Sigmoid colon (tissue), 4 donors: ENCODE results near the gene CD276.

Source experiments
- EP300 ChIP-seq, 4 donors: sonication (generic); formaldehyde crosslinking; IDR thresholded peaks; one replicate each; pipeline ENCODE4 v1.6.1; 2017; ENCODE audit warnings: antibody characterized with exemption in 4 of 4
- POLR2A ChIP-seq, 2 donors: fragments of 450-650 bp; IDR thresholded peaks; one replicate each; pipeline ENCODE4 v1.6.1; 2016; ENCODE audit warnings: antibody characterized with exemption in 2 of 2, mild to moderate bottlenecking in 2 of 2, moderate library complexity in 2 of 2
- TF ChIP-seq, protein P1 (sequence below), 4 experiments: fragments of 450-650 bp in 3 of 4; fragments of 200-600 bp in 1 of 4; IDR thresholded peaks; one replicate each; pipeline ENCODE4 v1.5.1; 2016 to 2019; ENCODE audit warnings: antibody characterized with exemption in 4 of 4, mild to moderate bottlenecking in 3 of 4, moderate library complexity in 2 of 4

DNA sequence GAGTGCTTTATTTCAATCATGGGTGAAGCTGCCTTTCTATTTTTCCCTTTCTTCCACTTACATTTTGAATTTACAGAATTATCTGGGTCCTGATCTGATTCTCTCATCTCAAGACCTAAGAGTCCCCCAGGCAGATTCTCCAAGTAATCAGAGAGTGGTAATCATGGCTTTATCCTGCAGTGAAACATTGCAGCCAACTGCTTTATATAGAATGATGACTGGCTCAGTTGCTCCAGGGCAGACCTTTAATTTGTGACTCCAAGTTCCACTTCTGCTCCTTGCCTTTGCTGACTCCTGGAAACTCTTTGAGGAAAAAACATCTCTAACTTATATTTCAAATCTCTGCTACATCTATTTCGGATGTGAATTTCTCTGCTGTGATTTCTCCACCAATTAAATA, 25.5 kb upstream of the CD276 start:
- TF ChIP-seq EP300 (IDR thresholded peaks at IDR 0.05): no peak
- TF ChIP-seq, protein P1, sequence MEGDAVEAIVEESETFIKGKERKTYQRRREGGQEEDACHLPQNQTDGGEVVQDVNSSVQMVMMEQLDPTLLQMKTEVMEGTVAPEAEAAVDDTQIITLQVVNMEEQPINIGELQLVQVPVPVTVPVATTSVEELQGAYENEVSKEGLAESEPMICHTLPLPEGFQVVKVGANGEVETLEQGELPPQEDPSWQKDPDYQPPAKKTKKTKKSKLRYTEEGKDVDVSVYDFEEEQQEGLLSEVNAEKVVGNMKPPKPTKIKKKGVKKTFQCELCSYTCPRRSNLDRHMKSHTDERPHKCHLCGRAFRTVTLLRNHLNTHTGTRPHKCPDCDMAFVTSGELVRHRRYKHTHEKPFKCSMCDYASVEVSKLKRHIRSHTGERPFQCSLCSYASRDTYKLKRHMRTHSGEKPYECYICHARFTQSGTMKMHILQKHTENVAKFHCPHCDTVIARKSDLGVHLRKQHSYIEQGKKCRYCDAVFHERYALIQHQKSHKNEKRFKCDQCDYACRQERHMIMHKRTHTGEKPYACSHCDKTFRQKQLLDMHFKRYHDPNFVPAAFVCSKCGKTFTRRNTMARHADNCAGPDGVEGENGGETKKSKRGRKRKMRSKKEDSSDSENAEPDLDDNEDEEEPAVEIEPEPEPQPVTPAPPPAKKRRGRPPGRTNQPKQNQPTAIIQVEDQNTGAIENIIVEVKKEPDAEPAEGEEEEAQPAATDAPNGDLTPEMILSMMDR (IDR thresholded peaks at IDR 0.05): no peak
- TF ChIP-seq POLR2A (IDR thresholded peaks at IDR 0.05): no peak
